Measurements from ENCODE around the gene ACP2.
A peak's percentile ranks its signal among the peaks of the same experiment; 100 is the strongest.

Gene ACP2

DNA sequence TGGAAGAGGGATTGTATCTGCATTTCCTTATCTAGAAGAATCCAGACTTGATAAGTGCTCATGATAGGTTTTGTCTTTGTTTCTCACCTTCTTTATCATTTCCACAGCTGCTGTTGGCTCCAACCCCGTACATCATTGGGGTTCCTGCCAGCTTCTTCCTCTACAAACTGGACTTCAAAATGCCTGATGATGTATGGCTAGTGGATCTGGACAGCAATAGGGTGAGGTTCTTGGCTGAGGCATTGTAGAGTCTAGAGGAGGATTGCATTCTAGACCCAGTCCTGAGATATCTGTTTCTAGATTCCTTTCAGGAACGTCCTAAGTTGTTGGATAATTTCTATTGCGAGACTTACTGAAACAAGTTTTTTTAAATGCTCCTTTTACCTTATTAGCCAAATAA, 29.4 kb upstream of the ACP2 start:
- no peak for DNase-seq (ENCODE audit: low read depth in 1 of 2, low spot score in 1 of 2)
- TF ChIP-seq POLR2AphosphoS5 (IDR thresholded peaks at IDR 0.05; ENCODE audit: low read depth) (no peak), GABPA (IDR thresholded peaks at IDR 0.05; ENCODE audit: low read depth) (no peak), SPI1 (IDR thresholded peaks at IDR 0.05; ENCODE audit: borderline replicate concordance, low read depth) (no peak)
- TF ChIP-seq, protein P1, sequence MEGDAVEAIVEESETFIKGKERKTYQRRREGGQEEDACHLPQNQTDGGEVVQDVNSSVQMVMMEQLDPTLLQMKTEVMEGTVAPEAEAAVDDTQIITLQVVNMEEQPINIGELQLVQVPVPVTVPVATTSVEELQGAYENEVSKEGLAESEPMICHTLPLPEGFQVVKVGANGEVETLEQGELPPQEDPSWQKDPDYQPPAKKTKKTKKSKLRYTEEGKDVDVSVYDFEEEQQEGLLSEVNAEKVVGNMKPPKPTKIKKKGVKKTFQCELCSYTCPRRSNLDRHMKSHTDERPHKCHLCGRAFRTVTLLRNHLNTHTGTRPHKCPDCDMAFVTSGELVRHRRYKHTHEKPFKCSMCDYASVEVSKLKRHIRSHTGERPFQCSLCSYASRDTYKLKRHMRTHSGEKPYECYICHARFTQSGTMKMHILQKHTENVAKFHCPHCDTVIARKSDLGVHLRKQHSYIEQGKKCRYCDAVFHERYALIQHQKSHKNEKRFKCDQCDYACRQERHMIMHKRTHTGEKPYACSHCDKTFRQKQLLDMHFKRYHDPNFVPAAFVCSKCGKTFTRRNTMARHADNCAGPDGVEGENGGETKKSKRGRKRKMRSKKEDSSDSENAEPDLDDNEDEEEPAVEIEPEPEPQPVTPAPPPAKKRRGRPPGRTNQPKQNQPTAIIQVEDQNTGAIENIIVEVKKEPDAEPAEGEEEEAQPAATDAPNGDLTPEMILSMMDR (IDR thresholded peaks at IDR 0.05; ENCODE audit: insufficient read depth, low read length): no peak
- TF ChIP-seq, protein P2, sequence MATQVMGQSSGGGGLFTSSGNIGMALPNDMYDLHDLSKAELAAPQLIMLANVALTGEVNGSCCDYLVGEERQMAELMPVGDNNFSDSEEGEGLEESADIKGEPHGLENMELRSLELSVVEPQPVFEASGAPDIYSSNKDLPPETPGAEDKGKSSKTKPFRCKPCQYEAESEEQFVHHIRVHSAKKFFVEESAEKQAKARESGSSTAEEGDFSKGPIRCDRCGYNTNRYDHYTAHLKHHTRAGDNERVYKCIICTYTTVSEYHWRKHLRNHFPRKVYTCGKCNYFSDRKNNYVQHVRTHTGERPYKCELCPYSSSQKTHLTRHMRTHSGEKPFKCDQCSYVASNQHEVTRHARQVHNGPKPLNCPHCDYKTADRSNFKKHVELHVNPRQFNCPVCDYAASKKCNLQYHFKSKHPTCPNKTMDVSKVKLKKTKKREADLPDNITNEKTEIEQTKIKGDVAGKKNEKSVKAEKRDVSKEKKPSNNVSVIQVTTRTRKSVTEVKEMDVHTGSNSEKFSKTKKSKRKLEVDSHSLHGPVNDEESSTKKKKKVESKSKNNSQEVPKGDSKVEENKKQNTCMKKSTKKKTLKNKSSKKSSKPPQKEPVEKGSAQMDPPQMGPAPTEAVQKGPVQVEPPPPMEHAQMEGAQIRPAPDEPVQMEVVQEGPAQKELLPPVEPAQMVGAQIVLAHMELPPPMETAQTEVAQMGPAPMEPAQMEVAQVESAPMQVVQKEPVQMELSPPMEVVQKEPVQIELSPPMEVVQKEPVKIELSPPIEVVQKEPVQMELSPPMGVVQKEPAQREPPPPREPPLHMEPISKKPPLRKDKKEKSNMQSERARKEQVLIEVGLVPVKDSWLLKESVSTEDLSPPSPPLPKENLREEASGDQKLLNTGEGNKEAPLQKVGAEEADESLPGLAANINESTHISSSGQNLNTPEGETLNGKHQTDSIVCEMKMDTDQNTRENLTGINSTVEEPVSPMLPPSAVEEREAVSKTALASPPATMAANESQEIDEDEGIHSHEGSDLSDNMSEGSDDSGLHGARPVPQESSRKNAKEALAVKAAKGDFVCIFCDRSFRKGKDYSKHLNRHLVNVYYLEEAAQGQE (IDR thresholded peaks at IDR 0.05; ENCODE audit: insufficient replicate concordance, low read depth): no peak

DNA sequence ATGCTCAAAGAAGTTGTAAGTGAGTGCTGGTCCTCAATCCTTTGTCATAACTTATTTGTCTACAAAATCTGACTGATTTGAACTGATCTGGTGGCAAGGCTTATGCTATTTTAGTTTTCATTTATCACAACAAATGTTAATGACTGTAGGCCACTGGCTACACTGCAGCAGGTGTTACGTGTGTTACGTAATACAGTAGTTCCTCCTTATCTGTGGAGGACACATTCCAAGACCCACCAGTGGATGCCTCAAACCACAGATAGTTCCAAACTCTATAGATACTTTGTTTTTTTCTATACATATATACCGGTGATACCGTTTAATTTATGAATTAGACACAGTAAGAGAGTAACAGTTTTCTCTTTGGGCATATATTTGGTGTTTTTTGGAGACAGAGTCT, 28.3 kb upstream of the ACP2 start:
- H3K27me3 ChIP-seq (ENCODE audit: insufficient read depth, poor library complexity, severe bottlenecking): no peaks in the 10 kb centered on the region
- DNase-seq (ENCODE audit: low read depth in 1 of 2, low spot score in 1 of 2): peak in 1 of 2 experiments; percentile 17
- H3K27ac ChIP-seq (replicated peaks): no peak overlapping the region
- TF ChIP-seq SPI1 (IDR thresholded peaks at IDR 0.05; ENCODE audit: borderline replicate concordance, low read depth) (no peak), POLR2AphosphoS5 (IDR thresholded peaks at IDR 0.05; ENCODE audit: low read depth) (no peak), GABPA (IDR thresholded peaks at IDR 0.05; ENCODE audit: low read depth) (no peak)
- TF ChIP-seq, protein P2 (IDR thresholded peaks at IDR 0.05; ENCODE audit: insufficient replicate concordance, low read depth): no peak
- TF ChIP-seq, protein P1 (IDR thresholded peaks at IDR 0.05; ENCODE audit: insufficient read depth, low read length): no peak
- H3K4me3 ChIP-seq (replicated peaks; ENCODE audit: insufficient read depth, low read length): no peak overlapping the region

More for the DNA sequence above, 29.4 kb upstream of the ACP2 start:
- Histone ChIP-seq H3K27ac (replicated peaks) (no peak overlapping the region), H3K4me3 (replicated peaks; ENCODE audit: insufficient read depth, low read length) (no peak overlapping the region), H3K27me3 (ENCODE audit: insufficient read depth, poor library complexity, severe bottlenecking) (no peaks in the 10 kb centered on the region)

DNA sequence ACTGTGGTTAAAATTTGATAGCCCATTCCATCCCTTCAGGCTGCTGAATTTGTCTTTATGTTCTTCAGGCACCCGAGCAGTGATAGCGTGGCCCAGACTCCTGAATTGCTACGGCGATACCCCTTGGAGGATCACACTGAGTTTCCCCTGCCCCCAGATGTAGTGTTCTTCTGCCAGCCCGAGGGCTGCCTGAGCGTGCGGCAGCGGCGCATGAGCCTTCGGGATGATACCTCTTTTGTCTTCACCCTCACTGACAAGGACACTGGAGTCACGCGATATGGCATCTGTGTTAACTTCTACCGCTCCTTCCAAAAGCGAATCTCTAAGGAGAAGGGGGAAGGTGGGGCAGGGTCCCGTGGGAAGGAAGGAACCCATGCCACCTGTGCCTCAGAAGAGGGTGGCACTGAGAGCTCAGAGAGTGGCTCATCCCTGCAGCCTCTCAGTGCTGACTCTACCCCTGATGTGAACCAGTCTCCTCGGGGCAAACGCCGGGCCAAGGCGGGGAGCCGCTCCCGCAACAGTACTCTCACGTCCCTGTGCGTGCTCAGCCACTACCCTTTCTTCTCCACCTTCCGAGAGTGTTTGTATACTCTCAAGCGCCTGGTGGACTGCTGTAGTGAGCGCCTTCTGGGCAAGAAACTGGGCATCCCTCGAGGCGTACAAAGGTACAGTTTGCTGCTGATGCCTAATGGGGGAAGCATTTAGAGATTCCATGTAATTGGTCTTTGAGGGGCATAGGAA, 26.1 kb upstream of the ACP2 start:
- H3K27me3 ChIP-seq (ENCODE audit: insufficient read depth, poor library complexity, severe bottlenecking): no peaks in the 10 kb centered on the region
- DNase-seq (ENCODE audit: low read depth in 1 of 2, low spot score in 1 of 2): no peak
- TF ChIP-seq, protein P2 (IDR thresholded peaks at IDR 0.05; ENCODE audit: insufficient replicate concordance, low read depth): no peak
- TF ChIP-seq SPI1 (IDR thresholded peaks at IDR 0.05; ENCODE audit: borderline replicate concordance, low read depth) (no peak), POLR2AphosphoS5 (IDR thresholded peaks at IDR 0.05; ENCODE audit: low read depth) (no peak), GABPA (IDR thresholded peaks at IDR 0.05; ENCODE audit: low read depth) (no peak)
- TF ChIP-seq, protein P1 (IDR thresholded peaks at IDR 0.05; ENCODE audit: insufficient read depth, low read length): no peak
- H3K4me3 ChIP-seq (replicated peaks; ENCODE audit: insufficient read depth, low read length): no peak overlapping the region
- no peak overlapping the region for H3K27ac ChIP-seq (replicated peaks)
